Activated naive CD8-positive, alpha-beta T cell treated with anti-CD3 and anti-CD28 coated beads, Interleukin-2, amount 50 U/mL, for 16 hours (primary cell): ENCODE data around the gene SLC7A11.

ENCODE experiments used
- DNase-seq: peaks from one replicate; pipeline ENCODE4 v3.0.0-alpha.2; 2020; ENCODE audit warnings: low read depth, low spot score

Gene SLC7A11

GRCh38 chr4:138209094-138209493 lies 33.1 kb downstream of the SLC7A11 start:
- DNase-seq = no peak

DNA sequence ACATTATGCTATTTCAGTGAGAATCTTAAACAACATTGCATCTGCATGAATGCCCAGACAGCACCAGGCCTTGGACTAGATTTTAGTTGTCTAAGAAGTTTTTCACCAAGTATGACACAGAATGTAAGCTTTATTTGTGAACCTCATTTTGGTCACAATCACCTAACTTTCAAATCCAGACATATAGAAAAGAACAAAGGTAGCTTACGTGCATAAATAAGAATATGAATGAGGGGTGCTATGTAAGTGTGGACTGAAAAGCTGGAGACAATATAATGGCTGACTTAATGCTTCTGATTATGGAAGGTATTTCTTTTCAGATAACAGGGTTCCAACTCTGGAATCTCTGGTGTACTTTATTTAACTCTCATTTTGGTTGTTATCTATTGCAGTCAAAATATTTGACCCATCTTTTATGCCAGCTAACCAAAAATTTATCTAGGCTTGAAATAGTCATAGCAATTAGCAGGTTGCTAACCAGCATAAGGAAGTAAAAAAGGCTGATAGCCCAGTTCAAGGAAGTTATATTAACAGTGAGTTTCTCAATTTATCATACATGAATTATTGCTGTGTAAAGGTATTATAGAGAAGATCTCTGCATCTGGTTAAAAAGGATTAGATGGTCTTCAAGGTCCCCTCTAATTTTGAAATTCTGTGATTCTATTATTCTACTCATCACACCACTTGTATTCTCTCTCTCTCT lies 36.5 kb downstream of the SLC7A11 start:
- no peak for DNase-seq

GRCh38 chr4:138204507-138204906 lies 37.6 kb downstream of the SLC7A11 start:
- no peak for DNase-seq

DNA sequence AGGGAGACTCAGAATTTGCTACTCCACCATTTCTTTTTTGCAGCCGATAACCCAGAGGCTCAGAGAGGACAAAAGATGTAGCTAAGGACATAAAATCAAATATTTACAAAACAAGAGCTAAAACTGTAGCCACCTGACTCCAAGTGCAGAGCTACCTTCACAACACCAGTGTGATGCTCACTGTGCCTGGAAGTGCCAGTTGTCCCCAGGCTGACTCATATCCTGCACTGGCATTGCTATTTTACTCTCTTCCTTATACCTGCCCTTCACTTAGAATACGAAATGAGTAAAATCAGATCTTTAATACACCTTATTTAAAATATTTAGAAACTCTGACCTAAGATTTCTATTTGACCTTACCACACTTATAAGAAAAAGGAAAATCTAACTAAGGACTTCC lies 39.5 kb downstream of the SLC7A11 start:
- DNase-seq = no peak

GRCh38 chr4:138200236-138200590 lies 41.9 kb downstream of the SLC7A11 start:
- DNase-seq = no peak

GRCh38 chr4:138199568-138200235 lies 42.4 kb downstream of the SLC7A11 start:
- no peak for DNase-seq

GRCh38 chr4:138196153-138196552 lies 46.0 kb downstream of the SLC7A11 start:
- DNase-seq = no peak

DNA sequence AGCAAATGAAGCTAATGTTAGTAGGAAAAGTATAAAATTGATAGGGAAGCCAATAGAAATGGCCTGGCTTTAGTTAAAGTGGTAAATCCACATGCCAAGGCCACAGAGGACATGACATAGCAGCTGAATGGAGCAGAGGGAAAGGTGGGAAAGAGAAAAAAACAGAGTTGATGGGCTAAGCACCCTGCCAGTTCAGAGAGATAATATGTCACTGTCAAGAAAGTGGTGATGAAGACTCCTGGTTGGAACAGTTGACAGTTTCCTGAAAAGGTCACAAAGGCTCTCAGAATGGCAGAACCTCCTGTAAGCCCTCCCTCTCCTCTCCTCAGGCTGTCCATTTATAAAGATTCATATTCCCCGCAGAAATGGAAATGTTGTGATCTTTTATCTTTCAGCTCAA lies 48.2 kb downstream of the SLC7A11 start:
- DNase-seq = no peak

- DNase-seq = no peak
These were observed 50.0 kb downstream of the SLC7A11 start for GRCh38 chr4:138192113-138192512.

DNA sequence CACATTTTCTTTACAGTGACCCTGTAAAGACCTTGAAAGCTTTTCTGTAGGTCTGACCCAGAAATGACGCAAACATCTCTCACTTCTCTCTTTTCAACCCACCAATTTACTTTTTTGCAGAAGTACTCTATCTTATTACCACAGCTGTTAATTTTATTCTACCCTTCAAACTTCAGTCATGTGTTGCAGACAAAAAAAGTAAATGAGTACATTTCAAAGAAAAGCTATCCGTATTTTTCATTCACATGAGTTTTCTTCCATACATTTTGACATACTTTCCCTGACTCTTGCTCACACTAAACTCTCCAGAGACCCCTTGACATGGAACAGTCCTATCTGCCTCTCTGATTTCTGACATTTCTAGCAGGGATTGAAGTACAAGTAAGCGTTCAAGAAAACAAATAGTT lies 51.7 kb downstream of the SLC7A11 start:
- no peak for DNase-seq

GRCh38 chr4:138189206-138189605 lies 52.9 kb downstream of the SLC7A11 start:
- no peak for DNase-seq

GRCh38 chr4:138188406-138189084 lies 53.6 kb downstream of the SLC7A11 start:
- no peak for DNase-seq

GRCh38 chr4:138185859-138186645 lies 56.1 kb downstream of the SLC7A11 start:
- no peak for DNase-seq

DNA sequence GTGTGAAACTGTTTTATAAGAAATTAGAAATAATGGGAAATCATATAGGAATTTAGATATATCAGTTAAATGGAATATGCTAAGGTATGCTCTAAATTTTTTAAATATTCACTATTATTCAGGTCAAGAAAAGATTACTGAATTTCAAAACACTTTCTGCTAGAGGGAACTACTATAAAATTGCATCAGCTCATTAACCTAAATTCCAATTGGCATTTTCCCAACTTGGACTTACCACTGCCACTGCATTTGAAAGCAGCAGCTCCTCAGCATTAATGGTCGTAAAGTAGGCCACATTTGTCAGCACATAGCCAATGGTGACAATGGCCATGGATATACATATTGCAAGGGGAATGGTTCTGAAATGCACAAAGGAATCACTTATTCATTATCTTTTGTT lies 57.3 kb downstream of the SLC7A11 start:
- DNase-seq = no peak

DNA sequence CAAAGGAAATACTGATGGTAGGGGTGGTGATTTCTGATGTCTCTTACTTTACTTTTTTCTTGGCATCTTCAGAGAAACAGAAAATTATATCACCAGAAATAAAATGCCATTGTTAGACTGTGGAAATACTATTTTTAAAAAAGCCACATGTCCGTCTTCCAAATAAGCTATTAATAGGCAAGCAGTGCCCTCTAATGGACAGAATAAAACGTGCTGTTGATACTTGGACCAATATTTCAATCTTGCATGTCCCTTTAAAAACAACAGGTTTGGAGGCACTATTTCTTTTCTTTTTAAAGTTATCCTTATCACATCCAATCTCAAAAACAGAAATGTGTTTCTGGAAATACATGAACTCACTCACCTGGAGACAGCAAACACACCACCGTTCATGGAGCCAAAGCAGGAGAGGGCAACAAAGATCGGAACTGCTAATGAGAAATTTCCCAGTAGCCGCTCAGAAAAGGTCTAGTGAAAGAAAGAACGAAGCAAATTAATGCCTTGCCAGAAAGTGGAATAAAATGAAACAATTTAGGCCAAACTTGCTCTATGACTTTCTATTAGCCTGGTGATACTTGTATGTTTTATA lies 59.2 kb downstream of the SLC7A11 start:
- no peak for DNase-seq

GRCh38 chr4:138181287-138181686 lies 60.9 kb downstream of the SLC7A11 start:
- no peak for DNase-seq

DNA sequence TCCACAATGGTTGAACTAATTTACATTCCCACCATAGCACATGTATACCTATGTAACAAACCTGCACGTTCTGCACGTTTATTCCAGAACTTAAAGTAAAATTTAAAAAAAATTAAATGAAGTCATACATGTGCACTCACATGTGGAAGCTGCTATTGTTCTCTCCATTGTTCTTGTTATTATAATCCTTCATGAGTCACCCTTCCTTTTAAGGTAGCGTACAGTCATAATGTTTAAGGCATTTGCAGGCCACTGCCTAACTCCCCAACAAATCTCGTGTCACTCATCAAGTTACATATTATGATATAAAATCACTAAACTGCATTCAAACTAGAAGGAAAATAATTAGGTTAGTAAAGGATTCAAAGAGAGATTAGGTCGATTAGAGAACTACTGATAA lies 63.6 kb downstream of the SLC7A11 start:
- no peak for DNase-seq

GRCh38 chr4:138177278-138177968 lies 64.7 kb downstream of the SLC7A11 start:
- DNase-seq = no peak

DNA sequence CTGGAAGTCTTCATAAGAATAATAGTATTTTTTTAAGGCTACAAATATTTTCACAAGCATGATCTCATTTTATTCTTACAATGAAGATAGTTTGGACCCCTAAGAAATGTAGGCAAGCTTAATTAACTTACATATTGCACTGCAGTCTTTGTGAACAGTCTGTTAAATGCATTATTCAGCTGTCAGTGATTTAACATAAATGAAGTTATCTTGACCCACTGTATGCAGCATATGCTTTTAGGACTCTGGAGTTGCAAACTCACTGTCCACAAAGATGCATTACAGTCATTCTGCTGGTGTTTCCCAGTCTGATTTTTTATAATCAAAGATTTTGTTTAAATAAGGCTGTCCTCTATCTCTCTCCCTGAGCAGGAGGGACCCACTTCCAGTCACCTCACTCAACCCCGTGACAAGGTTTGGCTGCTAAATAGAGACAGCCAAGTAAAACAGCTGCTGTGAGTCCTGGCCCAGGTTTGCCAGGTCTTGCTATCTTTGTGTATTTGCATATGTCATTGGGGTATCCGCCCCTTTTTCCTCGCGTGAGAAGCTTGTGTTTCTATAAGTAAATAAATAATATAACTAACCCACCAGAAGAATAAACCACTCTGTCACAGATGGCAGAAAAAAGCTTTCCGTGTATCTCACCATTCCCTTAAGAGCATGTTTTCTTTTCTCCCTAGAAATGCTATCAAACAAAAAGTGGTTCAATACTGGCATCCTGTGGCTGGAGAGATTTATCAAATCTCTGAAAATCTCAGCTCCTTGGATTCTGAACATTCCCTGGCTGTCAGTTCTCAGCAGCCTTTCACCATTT lies 67.0 kb downstream of the SLC7A11 start:
- DNase-seq = no peak

DNA sequence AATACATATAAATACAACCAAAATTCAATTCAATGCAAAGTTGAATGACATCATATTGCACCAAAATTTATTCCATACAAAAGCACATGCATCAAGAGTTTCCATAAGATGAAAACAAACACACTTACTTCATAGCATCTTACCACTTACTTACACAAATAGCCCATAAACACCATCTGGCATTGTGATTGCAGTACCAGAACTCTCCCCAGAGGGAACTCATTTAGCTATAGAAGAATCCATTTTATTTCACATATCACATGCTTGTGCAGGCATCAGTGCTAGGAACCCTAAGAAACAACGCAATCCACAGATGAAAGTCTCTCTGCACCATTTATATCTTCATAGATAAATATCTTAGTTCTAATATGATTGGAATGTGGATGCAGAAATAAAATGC lies 77.9 kb downstream of the SLC7A11 start:
- no peak for DNase-seq
